HT1080 (cell line): Measurements from ENCODE around the gene PGLYRP2. TPM values are rescaled to one million over a fixed set of nuclear protein-coding genes. Genes with fewer than 3 reads are reported as not detected.
"Not testable (repeated sequence)": the region's sequence is repeated elsewhere in the genome, so short reads cannot be mapped to it uniquely, and the experiment has no call there.

ENCODE experiments used
- DNase-seq: peaks from one replicate; pipeline ENCODE4 v3.0.0-alpha.2; 2015; ENCODE audit warnings: low read depth
- total RNA-seq: library from RNA; depleted of rRNA; stranded (reverse); fragments of >200 nt; shearing (Covaris generic); gene quantifications from 2 replicates; pipeline ENCODE4 v1.2.3, GENCODE V29; 2014

The PGLYRP2 gene
- total RNA-seq, 1 experiment from 2014 or later, result not detected

GRCh38 chr19:15488489-15489226 is 9.4 kb upstream of the PGLYRP2 start:
- DNase-seq, result no peak

- no peak for DNase-seq
Observed at GRCh38 chr19:15487038-15487437, 7.7 kb upstream of the PGLYRP2 start.

- DNase-seq, result not testable (repeated sequence)
Observed at GRCh38 chr19:15485768-15486167, 6.5 kb upstream of the PGLYRP2 start.

GRCh38 chr19:15480996-15481395 is 1.7 kb upstream of the PGLYRP2 start:
- not testable (repeated sequence) for DNase-seq

- DNase-seq, result no peak
Observed at GRCh38 chr19:15476325-15476724, 3.0 kb downstream of the PGLYRP2 start.

- DNase-seq, result no peak
Observed at GRCh38 chr19:15475611-15476010, 3.7 kb downstream of the PGLYRP2 start.

GRCh38 chr19:15475169-15475568 is 4.1 kb downstream of the PGLYRP2 start:
- DNase-seq, result no peak

GRCh38 chr19:15473821-15474220 is 5.5 kb downstream of the PGLYRP2 start:
- DNase-seq, result not testable (repeated sequence)

GRCh38 chr19:15471639-15472101 is 7.6 kb downstream of the PGLYRP2 start:
- DNase-seq, result no peak

- DNase-seq, result no peak
Observed at GRCh38 chr19:15469513-15470297, 9.6 kb downstream of the PGLYRP2 start.

- no peak for DNase-seq
Observed at GRCh38 chr19:15468675-15469512, 10.4 kb downstream of the PGLYRP2 start.

- DNase-seq, result no peak
Observed at GRCh38 chr19:15467734-15468214, 11.5 kb downstream of the PGLYRP2 start.

- peak; percentile 87 for DNase-seq
Observed at GRCh38 chr19:15466851-15467733, 12.2 kb downstream of the PGLYRP2 start.

GRCh38 chr19:15464394-15465385 is 14.6 kb downstream of the PGLYRP2 start, which contains the start of gene RASAL3:
RASAL3 (minus strand) TSS chr19:15464544; CDS start chr19:15464358, 186 bp downstream.
- no peak for DNase-seq

- no peak for DNase-seq
Observed at GRCh38 chr19:15463861-15464371, 15.4 kb downstream of the PGLYRP2 start.

- no peak for DNase-seq
Observed at GRCh38 chr19:15461694-15462093, 17.6 kb downstream of the PGLYRP2 start.

- no peak for DNase-seq
Observed at GRCh38 chr19:15457701-15458484, 21.4 kb downstream of the PGLYRP2 start.
